IMR-90 (cell line): ENCODE results near the gene SLC1A7. TPM values are rescaled to one million over a fixed set of nuclear protein-coding genes. Genes with fewer than 3 reads are reported as not detected.
A peak's percentile ranks its signal among the peaks of the same experiment; 100 is the strongest.

ENCODE experiments used
- ATAC-seq: fragments of 200-7000 bp; cut with Tn5 transposase; 2 replicates; pipeline ENCODE4 v1.9.1; 2020; ENCODE audit warnings: low read depth, mild to moderate bottlenecking, moderate library complexity
- BruUV-seq: library from RNA; stranded (reverse); fragments of 400-500 nt; replicated peaks from 2 replicates; lab custom pipeline; 2021; lab: Mats Ljungman, UMichigan
- CTCF ChIA-PET: fragments of 300-600 bp; formaldehyde crosslinking; extraction: SDS; loops from one replicate; lab custom pipeline; 2021; ENCODE audit warnings: antibody characterized with exemption; lab: Yijun Ruan, JAX
- POLR2A ChIA-PET: fragments of 300-600 bp; sonication (Branson Sonifier 250); formaldehyde crosslinking; loops from one replicate; lab custom pipeline; 2022; ENCODE audit warnings: antibody characterized with exemption; ENCODE audit not compliant: unreplicated experiment; lab: Charles Lee
- DNase-seq: peaks from one replicate; pipeline ENCODE4 v3.0.0; 2013
- H2AFZ ChIP-seq: replicated peaks from 2 replicates; pipeline ENCODE3; 2013; ENCODE audit warnings: low read length, mild to moderate bottlenecking; ENCODE audit not compliant: poor library complexity
- H2AK5ac ChIP-seq: 2 replicates; pipeline ENCODE4 v1.6.1; 2013; ENCODE audit warnings: low read depth, low read length, inconsistent platforms
- H2AK9ac ChIP-seq: replicated peaks from 2 replicates; pipeline ENCODE3; 2013; ENCODE audit warnings: mild to moderate bottlenecking, low read depth, low read length, moderate library complexity; ENCODE audit not compliant: poor library complexity
- H2BK120ac ChIP-seq: 2 replicates; pipeline ENCODE4 v1.6.1; 2013; ENCODE audit warnings: low read depth, low read length, inconsistent platforms
- H2BK15ac ChIP-seq: 3 replicates; pipeline ENCODE4 v1.6.1; 2013; ENCODE audit warnings: low read depth, low read length, inconsistent platforms
- H2BK20ac ChIP-seq: 2 replicates; pipeline ENCODE4 v1.6.1; 2013; ENCODE audit warnings: low read depth, mild to moderate bottlenecking, inconsistent platforms, low read length, moderate library complexity
- H2BK5ac ChIP-seq: 2 replicates; pipeline ENCODE4 v1.6.1; 2013; ENCODE audit warnings: mild to moderate bottlenecking, low read depth, low read length, inconsistent platforms; ENCODE audit not compliant: poor library complexity, severe bottlenecking
- H3K14ac ChIP-seq: replicated peaks from 2 replicates; pipeline ENCODE4 v1.6.1; 2013; ENCODE audit warnings: low read depth, low read length, inconsistent platforms
- H3K18ac ChIP-seq: 2 replicates; pipeline ENCODE4 v1.6.1; 2013; ENCODE audit warnings: low read depth, low read length, control low read depth
- H3K23ac ChIP-seq: 2 replicates; pipeline ENCODE4 v1.6.1; 2013; ENCODE audit warnings: low read depth, low read length, inconsistent platforms
- H3K27ac ChIP-seq: 2 replicates; pipeline ENCODE4 v1.5.1; 2013; ENCODE audit warnings: mild to moderate bottlenecking, control low read depth, low read length; ENCODE audit not compliant: insufficient read depth
- H3K27me3 ChIP-seq: 2 replicates; pipeline ENCODE4 v1.6.1; 2013; ENCODE audit warnings: low read length; ENCODE audit not compliant: control insufficient read depth, insufficient read depth
- H3K36me3 ChIP-seq: 2 replicates; pipeline ENCODE4 v1.6.1; 2013; ENCODE audit warnings: low read length, mixed read lengths; ENCODE audit not compliant: control insufficient read depth, insufficient read depth
- H3K4ac ChIP-seq: 2 replicates; pipeline ENCODE4 v1.6.1; 2013; ENCODE audit warnings: low read depth, low read length, inconsistent platforms
- H3K4me1 ChIP-seq: 2 replicates; pipeline ENCODE4 v1.6.1; 2013; ENCODE audit warnings: low read length, mixed read lengths; ENCODE audit not compliant: control insufficient read depth, insufficient read depth
- H3K4me2 ChIP-seq: 2 replicates; pipeline ENCODE4 v1.6.1; 2013; ENCODE audit warnings: low read depth, mild to moderate bottlenecking, control low read depth, low read length, moderate library complexity
- H3K4me3 ChIP-seq: 2 replicates; pipeline ENCODE4 v1.5.1; 2013; ENCODE audit warnings: low read depth, mild to moderate bottlenecking, control low read depth, low read length, moderate library complexity; ENCODE audit not compliant: insufficient read depth
- H3K56ac ChIP-seq: 2 replicates; pipeline ENCODE4 v1.6.1; 2013; ENCODE audit warnings: low read length, inconsistent platforms; ENCODE audit not compliant: insufficient read depth; ENCODE audit errors: extremely low read depth
- H3K79me1 ChIP-seq, 2 experiments: 2 replicates each; pipeline ENCODE4 v1.6.1; 2013; ENCODE audit warnings: low read length in 2 of 2, inconsistent platforms in 1 of 2, low read depth in 1 of 2
- H3K9ac ChIP-seq: 2 replicates; pipeline ENCODE4 v1.6.1; 2013; ENCODE audit warnings: low read depth, low read length, control low read depth
- H3K9me1 ChIP-seq: 2 replicates; pipeline ENCODE4 v1.6.1; 2013; ENCODE audit warnings: low read length, inconsistent platforms; ENCODE audit not compliant: insufficient read depth
- H3K9me3 ChIP-seq: 2 replicates; pipeline ENCODE4 v1.6.1; 2013; ENCODE audit warnings: low read length; ENCODE audit not compliant: control insufficient read depth, insufficient read depth
- H4K20me1 ChIP-seq: 2 replicates; pipeline ENCODE4 v1.6.1; 2013; ENCODE audit warnings: low read length, inconsistent platforms; ENCODE audit not compliant: insufficient read depth
- H4K5ac ChIP-seq: 2 replicates; pipeline ENCODE4 v1.6.1; 2013; ENCODE audit warnings: mild to moderate bottlenecking, low read depth, low read length, control low read depth
- H4K8ac ChIP-seq, 2 experiments: 2 replicates each; pipeline ENCODE4 v1.6.1; 2013; ENCODE audit warnings: low read depth in 2 of 2, low read length in 2 of 2, control low read depth in 1 of 2, inconsistent platforms in 1 of 2
- H4K91ac ChIP-seq: 2 replicates; pipeline ENCODE4 v1.6.1; 2013; ENCODE audit warnings: low read depth, low read length, inconsistent platforms; ENCODE audit not compliant: insufficient read depth
- CEBPB ChIP-seq: IDR thresholded peaks from 2 replicates; pipeline ENCODE4 v1.6.1; 2012; ENCODE audit warnings: low read depth, low read length, improper control_type of control experiment
- CHD1 ChIP-seq: IDR thresholded peaks from 2 replicates; pipeline ENCODE4 v1.6.1; 2012; ENCODE audit warnings: low read depth, low read length, improper control_type of control experiment
- WGBS, 2 experiments: methylation state at CpG; one replicate each; pipeline versions ENCODE4 v1.1.5 to v1.1.7; 2013; ENCODE audit warnings: missing lambda C conversion rate in 2 of 2; ENCODE audit not compliant: insufficient read length in 1 of 2; ENCODE audit errors: extremely low coverage in 2 of 2; 5-methylcytosine and 5-hydroxymethylcytosine counted together
- dilution Hi-C: fragments of 300-500 bp; cut with HindIII; formaldehyde crosslinking; loops from one replicate; pipeline ENCODE4 v1.14.3; 2018; ENCODE audit warnings: low sequenced_read_pairs; ENCODE audit not compliant: unreplicated experiment
- in situ Hi-C: fragments of 300-500 bp; cut with MboI; formaldehyde crosslinking; loops from 3 replicates; pipeline ENCODE4 v1.14.3; 2019; ENCODE audit warnings: low sequenced_read_pairs, inconsistent platforms, mixed read lengths
- intact Hi-C: fragments of 100-400 bp; cut with micrococcal nuclease; formaldehyde crosslinking; loops from 2 replicates; pipeline ENCODE4 v1.10.0; 2022
- polyA plus RNA-seq, 3 experiments: library from polyadenylated mRNA; depleted of rRNA; stranded (reverse); fragments of >200 nt; gene quantifications; 2 replicates each; pipeline ENCODE4 v1.2.3, GENCODE V29; 2012; ENCODE audit warnings: low replicate concordance in 1 of 3
- total RNA-seq: library from RNA; depleted of rRNA; stranded (reverse); fragments of >200 nt; gene quantifications from 2 replicates; pipeline ENCODE4 v1.2.3, GENCODE V29; 2012

Gene SLC1A7
- total and polyA plus RNA-seq, 2 of the 4 experiments (the other 2 are of a cell fraction) = 0.05 TPM; not detected in 1

GRCh38 chr1:53153752-53154151 is 11.3 kb upstream of the SLC1A7 start:
- DNase-seq (no peak), ATAC-seq (no peak)
- H4K8ac ChIP-seq = no peak overlapping the region
- H3K4me3 ChIP-seq = no peak overlapping the region
- H4K91ac ChIP-seq = no peak overlapping the region
- H3K36me3 ChIP-seq = no peaks in the 10 kb centered on the region
- intact Hi-C loops = no loop called here
- no peak overlapping the region for H3K56ac ChIP-seq
- H3K9me3 ChIP-seq = no peaks in the 10 kb centered on the region
- no peaks in the 10 kb centered on the region for H3K9me1 ChIP-seq
- H3K27ac ChIP-seq = no peak overlapping the region
- H3K4me1 ChIP-seq = peaks cover 2% of the 10 kb centered on the region; the same call in 1 of the 2 replicates
- H3K18ac ChIP-seq = no peak overlapping the region
- H3K9ac ChIP-seq = no peak overlapping the region
- no peak overlapping the region for H2AFZ ChIP-seq
- peak; percentile 31; the same call in 1 of the 2 replicates for TF ChIP-seq CEBPB
- TF ChIP-seq CHD1 = no peak
- in situ Hi-C loops = no loop called here
- no peaks in the 10 kb centered on the region for H3K27me3 ChIP-seq
- no peak overlapping the region; the same call in 2 of the 3 replicates for H2BK15ac ChIP-seq
- no TSS peak for BruUV-seq
- H2AK9ac ChIP-seq = no peak overlapping the region
- no peak overlapping the region for H3K14ac ChIP-seq
- H4K5ac ChIP-seq = no peak overlapping the region
- H3K23ac ChIP-seq = no peak overlapping the region
- no peak overlapping the region for H3K4me2 ChIP-seq
- no peaks in the 10 kb centered on the region for H3K79me1 ChIP-seq
- POLR2A ChIA-PET = interaction anchor here (0.6 kb wide), 1 partner anchor 793 kb away, joined by 8 read pairs; no protein-coding TSS in a partner anchor
- no peak overlapping the region for H2BK20ac ChIP-seq
- dilution Hi-C loops = no loop called here
- CTCF ChIA-PET = no interaction called here
- H2AK5ac ChIP-seq = peak overlapping the region; percentile 68; the same call in 1 of the 2 replicates
- no peak overlapping the region for H2BK5ac ChIP-seq
- no peaks in the 10 kb centered on the region for H4K20me1 ChIP-seq
- WGBS, 2 experiments = 80% methylated on average over 1 of the region's 3 CpGs; no CpG with 5 or more reads in 1 of the 2 experiments
- no peak overlapping the region for H2BK120ac ChIP-seq
- no peak overlapping the region; the same call in 1 of the 2 replicates for H3K4ac ChIP-seq
